Fibroblast of skin of right biceps (primary cell): ENCODE data around the gene RAB3IL1.
"Not testable (repeated sequence)": the region's sequence is repeated elsewhere in the genome, so short reads cannot be mapped to it uniquely, and the experiment has no call there.

Experiments used
- DNase-seq: peaks from one replicate; pipeline ENCODE4 v3.0.0-alpha.2; 2013

RAB3IL1 gene

GRCh38 chr11:61917334-61918109 is at the start of gene RAB3IL1:
Gene RAB3IL1 (minus strand): TSS chr11:61917566. CDS start chr11:61917367, 199 bp downstream.
- peak; percentile 66 for DNase-seq

GRCh38 chr11:61966734-61967115 is 49.4 kb upstream of the RAB3IL1 start:
- DNase-seq: no peak

DNA sequence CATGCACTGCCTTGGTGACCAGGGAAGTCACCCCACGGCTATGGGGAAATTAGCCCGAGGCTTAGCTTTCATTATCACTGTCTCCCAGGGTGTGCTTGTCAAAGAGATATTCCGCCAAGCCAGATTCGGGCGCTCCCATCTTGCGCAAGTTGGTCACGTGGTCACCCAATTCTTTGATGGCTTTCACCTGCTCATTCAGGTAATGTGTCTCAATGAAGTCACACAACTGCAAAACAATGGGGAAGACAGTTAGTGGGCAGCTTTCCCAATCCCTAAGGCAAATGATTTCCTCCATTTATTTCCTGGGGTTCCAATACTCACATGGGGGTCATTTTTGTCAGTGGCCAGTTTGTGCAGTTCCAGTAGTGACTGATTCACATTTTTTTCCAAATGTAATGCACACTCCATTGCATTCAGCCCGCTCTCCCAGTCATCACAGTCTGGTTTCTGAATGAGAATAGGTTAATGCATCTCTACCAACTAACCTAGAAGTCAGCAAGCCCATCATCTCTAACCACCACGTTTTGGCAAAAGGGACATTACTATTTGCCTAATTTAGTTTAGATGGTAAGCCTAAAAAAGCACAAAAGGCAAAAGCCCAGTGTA is 47.4 kb upstream of the RAB3IL1 start:
- not testable (repeated sequence) for DNase-seq

DNA sequence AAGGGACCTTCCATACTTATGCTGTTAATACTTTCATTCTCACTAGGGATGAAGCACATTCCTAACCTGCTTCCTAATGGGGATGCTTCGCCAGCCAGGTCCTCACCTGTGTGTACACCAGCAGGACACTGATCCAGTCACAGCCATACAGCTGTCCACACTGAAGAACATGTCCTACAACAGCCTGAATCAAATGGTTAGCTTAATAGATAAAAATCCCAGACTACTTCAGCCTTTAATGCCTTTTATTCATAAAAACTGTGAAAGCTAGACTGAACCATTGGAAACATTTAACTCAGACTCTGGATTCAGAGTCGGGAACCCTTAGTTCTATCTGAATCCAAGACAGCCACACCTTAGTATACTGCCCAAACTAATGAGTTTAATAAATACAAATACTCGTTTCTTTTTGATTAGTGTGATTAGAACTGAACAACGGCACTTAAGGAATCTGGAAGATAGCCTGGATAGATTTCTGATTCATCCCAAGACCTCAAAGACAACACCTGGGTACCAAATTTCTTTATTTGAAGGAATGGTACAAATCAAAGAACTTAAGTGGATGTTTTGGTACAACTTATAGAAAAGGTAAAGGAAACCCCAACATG is 46.8 kb upstream of the RAB3IL1 start:
- DNase-seq: no peak

DNA sequence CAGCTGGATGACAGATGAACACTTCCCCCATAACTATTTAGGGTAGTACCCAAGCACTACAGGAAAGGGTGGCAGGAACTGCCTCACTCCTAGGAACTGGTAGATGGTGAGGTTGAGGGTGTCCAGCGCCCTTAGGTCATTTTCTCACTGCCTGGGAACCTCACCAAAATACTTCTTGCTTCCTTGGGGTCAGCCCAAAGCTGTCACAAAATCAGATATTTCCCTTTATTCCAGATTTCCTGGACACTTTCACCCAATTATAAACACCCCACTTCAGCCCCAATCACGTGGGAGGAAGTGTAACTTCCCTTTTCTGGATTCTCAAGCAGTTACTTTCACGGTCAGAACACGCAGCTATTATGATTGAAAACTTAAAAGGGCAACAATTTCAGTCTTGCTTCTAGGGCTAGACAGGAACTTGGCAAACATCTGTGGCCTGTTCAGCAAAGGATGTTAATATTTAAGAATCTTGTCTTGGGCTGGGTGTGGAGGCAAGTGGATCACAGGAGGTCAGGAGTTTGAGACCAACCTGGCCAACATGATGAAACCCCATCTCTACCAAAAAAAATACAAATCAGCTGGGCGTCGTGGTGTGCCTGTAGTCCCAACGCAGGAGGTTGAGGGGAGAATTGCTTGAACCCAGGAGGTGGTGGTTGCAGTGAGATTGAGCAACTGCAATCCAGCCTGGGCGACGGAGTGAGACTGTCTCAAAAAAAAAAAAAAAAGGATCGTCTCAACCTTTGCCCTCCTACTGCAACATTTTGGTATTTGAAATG is 46.1 kb upstream of the RAB3IL1 start:
- DNase-seq: no peak

- no peak for DNase-seq
Measured at GRCh38 chr11:61963016-61963281, 45.6 kb upstream of the RAB3IL1 start.

DNA sequence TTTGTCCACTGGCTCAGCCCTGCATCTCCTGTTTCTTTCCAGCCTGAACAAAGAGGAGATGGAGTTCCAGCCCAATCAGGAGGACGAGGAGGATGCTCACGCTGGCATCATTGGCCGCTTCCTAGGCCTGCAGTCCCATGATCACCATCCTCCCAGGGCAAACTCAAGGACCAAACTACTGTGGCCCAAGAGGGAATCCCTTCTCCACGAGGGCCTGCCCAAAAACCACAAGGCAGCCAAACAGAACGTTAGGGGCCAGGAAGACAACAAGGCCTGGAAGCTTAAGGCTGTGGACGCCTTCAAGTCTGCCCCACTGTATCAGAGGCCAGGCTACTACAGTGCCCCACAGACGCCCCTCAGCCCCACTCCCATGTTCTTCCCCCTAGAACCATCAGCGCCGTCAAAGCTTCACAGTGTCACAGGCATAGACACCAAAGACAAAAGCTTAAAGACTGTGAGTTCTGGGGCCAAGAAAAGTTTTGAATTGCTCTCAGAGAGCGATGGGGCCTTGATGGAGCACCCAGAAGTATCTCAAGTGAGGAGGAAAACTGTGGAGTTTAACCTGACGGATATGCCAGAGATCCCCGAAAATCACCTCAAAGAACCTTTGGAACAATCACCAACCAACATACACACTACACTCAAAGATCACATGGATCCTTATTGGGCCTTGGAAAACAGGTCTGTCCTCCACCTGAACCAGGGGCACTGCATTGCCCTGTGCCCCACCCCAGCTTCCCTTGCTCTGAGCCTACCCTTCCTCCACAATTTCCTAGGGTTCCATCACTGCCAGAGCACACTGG is 45.0 kb upstream of the RAB3IL1 start:
- DNase-seq: no peak

- peak; percentile 42 for DNase-seq
Measured at GRCh38 chr11:61961570-61962212, 44.3 kb upstream of the RAB3IL1 start.

DNA sequence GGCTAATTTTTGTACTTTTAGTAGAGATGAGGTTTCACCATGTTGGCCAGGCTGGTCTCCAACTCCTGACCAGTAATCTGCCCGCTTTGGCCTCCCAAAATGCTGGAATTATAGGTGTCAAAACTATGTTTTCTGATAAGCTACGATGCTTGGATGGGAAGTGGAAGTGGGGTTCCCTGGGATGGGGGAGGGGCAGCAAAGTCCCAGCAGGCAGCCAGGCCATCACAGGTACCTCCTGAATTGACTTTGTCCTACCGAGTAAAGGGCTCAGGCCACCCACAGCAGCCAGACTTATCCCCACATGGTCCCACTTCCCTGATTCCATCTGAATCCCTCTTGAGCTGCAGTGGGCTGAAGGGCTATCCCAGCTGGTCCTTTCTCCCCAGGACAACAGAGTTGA is 43.2 kb upstream of the RAB3IL1 start:
- no peak for DNase-seq

GRCh38 chr11:61959678-61960077 is 42.3 kb upstream of the RAB3IL1 start:
- DNase-seq: no peak

DNA sequence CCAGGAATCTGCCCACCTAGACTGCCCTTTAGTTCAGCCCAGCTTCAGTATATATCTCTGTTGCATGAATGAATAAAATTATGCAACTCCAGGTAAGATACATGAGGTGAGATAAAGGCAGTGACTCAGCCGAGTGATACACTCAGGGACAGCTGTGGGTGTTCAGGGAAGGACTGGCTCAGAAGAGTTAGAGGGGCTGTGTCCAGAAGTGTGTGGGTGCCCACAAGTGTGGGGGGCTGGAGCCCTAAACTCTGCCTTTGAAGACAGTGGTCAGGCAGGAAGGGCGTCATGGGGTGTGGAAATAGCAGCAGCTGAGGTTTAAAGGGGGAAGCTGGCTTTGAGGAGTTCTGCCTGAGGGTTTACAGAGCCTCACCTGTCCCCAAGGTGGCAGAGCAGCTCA is 41.7 kb upstream of the RAB3IL1 start:
- no peak for DNase-seq

DNA sequence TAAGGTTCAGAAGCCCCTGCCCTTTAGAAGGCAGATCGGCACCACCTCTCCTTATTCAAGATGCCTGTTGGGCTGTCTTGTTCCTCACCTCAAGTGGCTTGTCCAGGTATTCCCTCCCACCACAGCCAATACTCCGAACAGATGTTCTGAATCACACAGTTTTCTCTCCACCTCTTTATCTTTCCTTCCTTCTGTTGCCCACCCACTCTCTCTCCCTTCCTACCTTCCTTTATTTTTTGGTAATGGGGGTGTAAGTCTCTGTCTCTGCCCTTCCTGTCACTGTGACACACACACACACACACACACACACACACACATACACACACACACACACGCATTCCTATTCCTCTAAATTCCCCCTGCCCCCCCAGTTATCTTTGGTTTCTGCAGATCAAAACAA is 41.2 kb upstream of the RAB3IL1 start:
- DNase-seq: no peak

DNA sequence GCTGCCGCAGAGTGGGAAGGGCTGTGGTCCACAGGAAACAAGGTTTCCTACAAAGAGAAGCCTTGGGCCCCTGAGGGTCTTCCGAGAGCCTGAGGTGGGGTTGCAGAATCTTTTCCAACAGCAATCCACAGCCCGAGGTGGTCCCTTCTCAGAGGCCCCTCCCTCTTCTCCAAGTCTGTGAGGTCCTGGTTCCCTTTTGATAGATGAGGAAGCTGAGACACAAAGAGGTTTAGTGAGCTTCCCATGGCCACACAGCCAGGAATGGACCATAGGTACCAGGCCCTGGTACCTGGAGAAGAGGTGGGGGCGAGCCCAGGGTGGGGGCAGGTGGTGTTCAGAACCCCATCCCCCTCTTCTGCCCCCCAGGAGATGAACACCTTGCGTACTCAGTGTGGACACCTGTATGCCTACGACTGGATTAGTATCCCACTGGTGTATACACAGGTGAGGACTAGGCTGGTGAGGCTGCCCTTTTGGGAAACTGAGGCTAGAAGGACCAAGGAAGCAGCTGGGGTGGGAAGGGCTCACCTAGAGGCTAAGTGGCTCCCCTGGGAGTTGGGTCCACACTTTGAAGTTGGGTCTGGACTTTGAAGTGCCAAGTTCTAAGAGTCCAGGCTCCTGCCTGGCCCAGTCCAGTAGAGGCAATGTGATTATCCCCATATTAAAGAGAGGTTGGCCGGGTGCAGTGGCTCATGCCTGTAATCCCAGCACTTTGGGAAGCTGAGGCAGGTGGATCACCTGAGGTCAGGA is 39.8 kb upstream of the RAB3IL1 start:
- DNase-seq: no peak

- no peak for DNase-seq
Measured at GRCh38 chr11:61956191-61957020, 39.0 kb upstream of the RAB3IL1 start.

DNA sequence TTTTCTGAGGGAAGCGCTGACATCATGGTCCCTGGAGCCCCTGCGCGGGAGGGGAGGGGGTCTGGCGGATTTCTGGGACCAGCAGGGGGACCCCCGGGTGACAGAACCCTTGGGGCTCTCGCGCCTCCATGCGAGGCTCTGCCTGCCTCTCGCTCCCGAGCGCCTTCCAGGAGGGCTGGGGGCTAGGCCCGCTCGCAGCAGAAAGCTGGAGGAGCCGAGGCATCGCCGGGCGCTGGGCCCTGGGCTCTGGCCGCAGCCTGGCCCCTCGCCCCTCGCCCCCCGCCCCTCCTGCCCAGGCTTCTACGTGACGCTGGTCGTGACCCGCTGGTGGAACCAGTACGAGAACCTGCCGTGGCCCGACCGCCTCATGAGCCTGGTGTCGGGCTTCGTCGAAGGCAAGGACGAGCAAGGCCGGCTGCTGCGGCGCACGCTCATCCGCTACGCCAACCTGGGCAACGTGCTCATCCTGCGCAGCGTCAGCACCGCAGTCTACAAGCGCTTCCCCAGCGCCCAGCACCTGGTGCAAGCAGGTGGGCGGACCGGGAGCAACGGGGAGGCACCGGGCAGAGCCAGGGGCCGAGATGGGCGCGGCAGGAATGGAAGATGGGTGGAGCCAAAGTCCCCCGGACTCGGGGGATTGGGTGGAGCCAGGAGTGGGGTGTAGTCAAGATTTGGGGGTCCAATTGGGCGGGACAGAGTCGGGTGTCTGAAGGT is 38.2 kb upstream of the RAB3IL1 start:
- no peak for DNase-seq

DNA sequence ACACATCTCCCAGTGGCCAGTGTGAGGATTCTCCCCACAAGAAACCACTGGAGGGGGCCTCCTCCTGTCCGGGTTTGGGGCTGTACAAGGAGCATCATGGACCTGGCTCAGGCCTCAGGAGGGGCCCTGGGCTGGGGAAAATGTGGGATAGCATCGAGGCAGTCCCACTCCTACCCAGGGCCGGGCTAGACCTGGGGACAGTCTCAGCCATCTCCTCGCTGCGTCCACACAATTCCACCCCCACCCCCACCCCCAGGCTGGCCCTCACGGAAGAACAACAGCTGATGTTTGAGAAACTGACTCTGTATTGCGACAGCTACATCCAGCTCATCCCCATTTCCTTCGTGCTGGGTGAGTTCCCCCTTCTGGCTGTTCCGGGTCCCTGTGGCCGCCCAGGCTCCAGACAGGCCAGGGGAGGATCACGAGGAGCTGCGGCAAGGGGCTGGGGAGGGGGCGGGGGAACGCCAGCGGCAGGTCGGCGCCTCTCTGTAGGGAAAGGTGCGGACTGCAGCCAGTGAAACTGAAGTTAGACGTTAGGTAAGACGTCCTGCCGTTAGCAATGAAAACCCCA is 37.6 kb upstream of the RAB3IL1 start:
- DNase-seq: peak; percentile 87

DNA sequence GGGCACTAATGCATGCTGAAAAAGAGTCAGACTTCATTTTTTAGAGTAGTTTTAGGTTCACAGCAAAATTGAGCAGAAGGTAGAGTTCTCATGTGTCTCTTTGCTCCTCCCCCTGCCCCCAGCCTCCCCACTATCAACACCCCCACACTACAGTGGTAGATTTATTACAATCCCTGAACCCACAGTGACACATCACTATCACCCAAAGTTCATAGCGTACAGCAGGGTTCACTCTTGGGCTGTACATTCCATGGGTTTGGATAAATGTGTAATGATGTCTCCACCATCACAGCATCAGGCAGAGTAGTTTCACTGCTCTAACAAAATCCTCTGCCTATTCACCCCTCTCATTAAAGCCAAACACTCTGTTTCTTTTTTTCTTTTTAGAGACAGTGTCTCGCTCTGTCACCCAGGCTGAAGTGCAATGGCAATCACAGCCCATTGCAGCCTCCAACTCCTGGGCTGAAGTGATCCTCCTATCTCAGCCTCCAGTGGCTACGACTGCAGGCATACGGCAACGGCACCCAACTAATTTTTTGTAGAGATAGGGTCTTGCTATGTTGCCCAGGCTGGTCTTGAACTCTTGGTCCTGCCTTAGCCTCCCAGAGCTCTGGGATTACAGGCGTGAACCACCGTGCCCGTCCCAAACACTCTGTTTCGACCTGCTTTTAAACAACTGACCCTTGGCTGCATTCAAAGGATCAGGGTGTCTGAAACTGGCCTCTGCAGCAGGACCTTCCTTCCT is 36.9 kb upstream of the RAB3IL1 start:
- DNase-seq: peak; percentile 84

- DNase-seq: not testable (repeated sequence)
Measured at GRCh38 chr11:61953632-61954031, 36.3 kb upstream of the RAB3IL1 start.

- no peak for DNase-seq
Measured at GRCh38 chr11:61952882-61953281, 35.5 kb upstream of the RAB3IL1 start.
